Brain microvascular endothelial cell (primary cell): ENCODE results near the gene PTOV1.

Source experiments
- DNase-seq: peaks from one replicate; pipeline ENCODE4 v3.0.0-alpha.2; 2020
- H3K27ac ChIP-seq: fragments of 250-450 bp; sonication (Bioruptor Pico); 2 replicates; pipeline ENCODE4 v1.5.1; 2020; ENCODE audit warnings: mild to moderate bottlenecking, moderate library complexity
- H3K27me3 ChIP-seq: fragments of 250-450 bp; sonication (Bioruptor Pico); replicated peaks from 2 replicates; pipeline ENCODE4 v1.5.1; 2020; ENCODE audit warnings: mild to moderate bottlenecking
- H3K36me3 ChIP-seq: fragments of 250-450 bp; sonication (Bioruptor Pico); replicated peaks from 2 replicates; pipeline ENCODE4 v1.5.1; 2020; ENCODE audit warnings: mild to moderate bottlenecking
- H3K4me3 ChIP-seq: 2 replicates; pipeline ENCODE4 v1.5.1; 2011; ENCODE audit warnings: low read depth, mild to moderate bottlenecking, control low read depth, low read length, moderate library complexity
- CTCF ChIP-seq: IDR thresholded peaks from 2 replicates; pipeline ENCODE4 v1.5.1; 2011; ENCODE audit warnings: low read depth, mild to moderate bottlenecking, moderate library complexity, low read length, control low read depth, inconsistent platforms; ENCODE audit errors: missing control alignments
- in situ Hi-C: cut with HindIII; loops from 2 replicates; pipeline ENCODE4 v1.10.0; 2017; ENCODE audit warnings: low sequenced_read_pairs, low pct_ligation_motif_present

Gene PTOV1

DNA sequence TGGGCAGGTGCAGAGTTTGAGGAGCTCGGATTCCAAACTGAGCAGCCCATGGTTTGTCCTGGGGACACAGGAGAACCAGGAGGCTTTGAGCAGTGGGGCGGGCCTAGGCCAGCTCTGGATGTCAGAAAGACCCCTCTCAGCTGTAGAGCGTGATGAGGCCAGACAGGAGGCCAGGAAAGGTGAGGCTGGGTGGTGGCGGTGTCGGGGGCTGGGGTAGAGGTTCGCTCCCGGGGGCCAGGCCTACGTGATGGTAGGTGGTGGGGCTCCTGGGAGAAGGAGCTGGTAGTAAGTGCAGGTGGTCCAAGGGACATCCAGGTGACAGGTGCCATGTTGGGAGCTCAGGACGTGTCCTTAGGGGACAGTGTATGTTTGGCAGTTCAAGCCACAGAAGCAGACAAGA, 13.5 kb upstream of the PTOV1 start:
- H3K27me3 ChIP-seq, result no peaks in the 10 kb centered on the region
- no peak overlapping the region for H3K4me3 ChIP-seq
- TF ChIP-seq CTCF, result no peak
- H3K36me3 ChIP-seq, result peaks cover 57% of the 10 kb centered on the region
- no peak overlapping the region for H3K27ac ChIP-seq
- in situ Hi-C loops, result no loop called here
- DNase-seq, result no peak

DNA sequence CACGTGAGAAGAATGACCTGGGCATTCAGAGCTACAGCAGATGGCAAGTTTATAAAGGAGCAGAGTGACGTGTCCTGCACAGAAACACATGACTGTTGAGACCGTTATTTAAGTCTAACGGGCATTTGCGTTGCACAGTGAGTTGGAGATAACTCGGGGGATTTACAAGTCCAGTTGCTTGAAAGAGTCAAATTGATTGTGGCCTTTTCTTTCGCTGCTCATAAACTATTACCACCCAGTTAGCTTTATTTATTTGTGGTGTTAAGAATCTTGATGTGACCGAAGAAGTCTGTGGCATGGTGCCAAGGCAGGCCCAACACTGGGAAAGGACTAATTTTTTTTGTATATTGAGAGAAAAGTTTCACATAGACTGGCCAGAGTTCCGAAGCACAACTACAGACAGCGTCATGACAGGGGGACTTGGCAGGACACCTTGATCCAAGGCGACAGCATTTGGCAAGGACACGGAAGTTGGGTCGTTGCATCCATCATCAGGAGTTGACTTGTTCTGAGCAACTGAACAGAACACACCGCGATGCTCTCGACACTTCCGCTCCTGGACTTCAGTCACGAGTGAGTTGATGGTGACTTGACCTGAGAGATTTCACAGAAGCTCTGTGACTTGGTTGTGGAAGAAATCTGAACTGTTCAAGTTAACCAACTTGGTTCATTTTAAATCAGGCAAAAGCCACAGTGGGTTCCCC, 11.9 kb upstream of the PTOV1 start:
- H3K4me3 ChIP-seq, result no peak overlapping the region
- H3K36me3 ChIP-seq, result peaks cover 45% of the 10 kb centered on the region
- H3K27me3 ChIP-seq, result no peaks in the 10 kb centered on the region
- H3K27ac ChIP-seq, result no peak overlapping the region
- no peak for DNase-seq
- TF ChIP-seq CTCF, result no peak
- in situ Hi-C loops, result no loop called here

- H3K36me3 ChIP-seq, result peaks cover 38% of the 10 kb centered on the region
- no peak for TF ChIP-seq CTCF
- H3K27ac ChIP-seq, result no peak overlapping the region
- no peak overlapping the region for H3K4me3 ChIP-seq
- H3K27me3 ChIP-seq, result no peaks in the 10 kb centered on the region
- in situ Hi-C loops, result no loop called here
- no peak for DNase-seq
Observed at GRCh38 chr19:49839713-49840112, 11.2 kb upstream of the PTOV1 start.

GRCh38 chr19:49840321-49840720, 10.6 kb upstream of the PTOV1 start:
- in situ Hi-C loops, result no loop called here
- H3K27me3 ChIP-seq, result no peaks in the 10 kb centered on the region
- no peak for TF ChIP-seq CTCF
- no peak for DNase-seq
- H3K27ac ChIP-seq, result no peak overlapping the region
- H3K4me3 ChIP-seq, result no peak overlapping the region
- H3K36me3 ChIP-seq, result peaks cover 32% of the 10 kb centered on the region

DNA sequence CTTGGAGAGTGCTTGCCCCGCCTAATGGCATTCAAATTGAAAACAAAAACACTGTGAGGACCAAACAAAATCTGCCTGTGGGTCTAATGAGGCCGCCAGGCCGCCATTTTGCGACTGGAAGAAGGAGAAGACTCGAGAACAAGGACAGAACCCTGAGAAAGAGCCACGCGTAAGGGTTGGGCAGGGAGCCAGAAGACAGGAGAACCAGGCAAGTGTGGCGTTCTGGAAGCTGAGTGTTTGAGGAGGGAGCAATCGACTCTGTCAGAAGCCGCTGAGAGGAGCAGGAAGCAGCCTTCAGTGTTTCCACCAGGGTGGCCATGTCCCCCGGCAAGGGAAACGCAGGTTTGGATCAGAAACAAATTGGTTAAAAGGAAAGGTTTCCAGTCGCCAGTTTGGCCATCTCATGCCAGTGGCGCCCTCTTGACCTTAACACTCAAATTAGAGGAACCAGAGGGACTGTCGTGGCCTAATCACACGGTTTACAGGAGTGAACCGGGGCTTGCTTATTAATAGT, 10.2 kb upstream of the PTOV1 start:
- Histone ChIP-seq H3K36me3 (peaks cover 28% of the 10 kb centered on the region), H3K27me3 (no peaks in the 10 kb centered on the region), H3K27ac (no peak overlapping the region), H3K4me3 (no peak overlapping the region)
- no peak for DNase-seq
- in situ Hi-C loops, result no loop called here
- no peak for TF ChIP-seq CTCF

GRCh38 chr19:49843265-49843664, 7.7 kb upstream of the PTOV1 start:
- Histone ChIP-seq H3K27ac (no peak overlapping the region), H3K4me3 (no peak overlapping the region), H3K36me3 (peaks cover 13% of the 10 kb centered on the region), H3K27me3 (no peaks in the 10 kb centered on the region)
- no peak for TF ChIP-seq CTCF
- no peak for DNase-seq
- in situ Hi-C loops, result no loop called here
